SK-N-DZ (cell line): Measurements from ENCODE around the gene AIFM1.
A peak's percentile ranks its signal among the peaks of the same experiment; 100 is the strongest.
"Not testable (repeated sequence)": the region's sequence is repeated elsewhere in the genome, so short reads cannot be mapped to it uniquely, and the experiment has no call there.

Experiments used
- DNase-seq: peaks from one replicate; pipeline ENCODE4 v3.0.0-alpha.2; 2015; ENCODE audit warnings: low spot score

AIFM1 gene

DNA sequence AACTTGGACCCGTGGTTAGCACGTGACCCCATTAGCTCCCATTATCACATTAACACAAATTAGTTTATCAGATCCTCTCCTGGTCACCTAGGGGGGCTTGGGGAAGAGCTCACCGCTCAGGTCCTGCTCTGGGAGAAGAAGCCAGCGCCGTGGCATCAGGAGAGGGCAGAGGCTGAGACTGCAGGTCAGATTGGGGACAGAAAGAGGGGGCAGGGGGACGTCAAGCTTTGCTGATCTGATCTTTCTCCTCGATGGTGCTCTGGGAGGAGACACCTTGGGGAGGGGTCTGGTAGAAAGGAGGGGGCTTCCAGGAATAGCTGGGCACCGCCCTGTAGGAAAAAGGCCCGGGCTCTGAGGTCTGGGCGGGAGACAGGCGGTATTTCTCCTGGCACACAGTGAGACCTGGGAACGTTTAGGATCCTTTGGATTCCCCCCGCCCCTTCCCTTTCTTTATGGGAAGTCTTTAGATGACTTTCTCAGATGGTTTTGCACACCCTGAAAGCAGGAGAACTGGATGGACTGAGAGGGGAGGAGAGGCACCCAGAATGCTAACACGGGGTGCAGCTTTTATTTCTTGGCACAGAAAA lies 46.2 kb downstream of the AIFM1 start:
- DNase-seq: no peak

DNA sequence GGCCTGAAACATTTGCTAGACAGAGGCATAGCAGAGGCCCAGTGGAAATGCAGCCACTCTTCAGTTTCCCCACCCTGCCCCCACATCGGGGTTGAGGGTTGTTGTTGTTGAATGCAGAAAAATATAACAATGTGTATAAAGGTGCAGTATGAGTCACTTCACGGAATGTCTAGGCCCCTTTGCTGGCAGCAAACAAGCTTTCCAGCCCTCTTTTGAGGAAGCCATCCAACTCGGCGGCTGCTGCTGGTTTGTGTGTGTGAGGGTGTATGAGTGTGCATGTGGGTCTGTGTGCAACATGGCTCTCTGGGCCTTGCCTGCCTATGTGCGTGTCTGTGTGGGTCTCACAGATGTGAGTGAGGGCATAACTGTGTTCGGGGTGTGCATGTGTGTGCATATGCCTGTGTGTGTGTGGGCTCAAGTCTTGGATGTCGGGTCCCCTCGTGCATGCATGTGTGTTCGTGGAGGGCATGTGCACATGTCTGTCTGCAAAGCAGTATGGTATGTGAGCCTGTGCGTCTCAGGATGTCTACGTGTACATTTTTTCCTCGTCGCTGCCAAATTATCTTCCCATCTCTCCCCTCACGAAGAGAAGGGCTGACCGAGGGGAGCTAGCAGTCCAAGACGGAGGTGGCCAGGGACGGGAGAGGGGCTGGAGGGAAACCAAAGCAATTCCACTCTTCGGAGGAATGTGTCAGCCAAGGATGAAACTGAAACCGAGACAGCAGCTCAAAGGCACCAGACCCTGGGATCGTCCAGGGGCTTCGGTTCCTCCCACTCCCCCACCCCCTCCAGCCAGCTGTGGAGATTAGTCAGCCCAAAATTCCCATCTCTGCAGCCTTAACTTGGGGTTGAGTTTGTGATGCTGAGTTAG lies 47.0 kb downstream of the AIFM1 start:
- no peak for DNase-seq

DNA sequence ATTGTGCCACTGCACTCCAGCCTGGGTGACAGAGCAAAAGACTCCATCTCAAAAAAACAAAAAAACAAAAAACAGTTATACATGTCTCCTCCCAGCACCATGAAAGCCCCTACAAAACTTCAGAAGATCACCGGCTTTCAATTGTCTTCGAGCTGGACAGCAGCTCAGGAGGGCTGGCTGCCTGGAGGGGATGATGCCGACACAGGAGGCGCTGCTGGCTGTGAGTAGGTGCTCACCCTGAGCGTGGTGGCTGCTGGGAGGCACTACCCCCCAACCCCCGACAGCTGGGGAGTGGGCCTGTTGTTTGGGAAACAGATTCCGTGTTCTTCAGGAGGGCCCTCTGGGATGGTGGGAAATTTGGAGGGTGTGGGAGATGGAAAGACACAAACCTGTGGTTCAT lies 48.5 kb downstream of the AIFM1 start:
- DNase-seq: no peak

DNA sequence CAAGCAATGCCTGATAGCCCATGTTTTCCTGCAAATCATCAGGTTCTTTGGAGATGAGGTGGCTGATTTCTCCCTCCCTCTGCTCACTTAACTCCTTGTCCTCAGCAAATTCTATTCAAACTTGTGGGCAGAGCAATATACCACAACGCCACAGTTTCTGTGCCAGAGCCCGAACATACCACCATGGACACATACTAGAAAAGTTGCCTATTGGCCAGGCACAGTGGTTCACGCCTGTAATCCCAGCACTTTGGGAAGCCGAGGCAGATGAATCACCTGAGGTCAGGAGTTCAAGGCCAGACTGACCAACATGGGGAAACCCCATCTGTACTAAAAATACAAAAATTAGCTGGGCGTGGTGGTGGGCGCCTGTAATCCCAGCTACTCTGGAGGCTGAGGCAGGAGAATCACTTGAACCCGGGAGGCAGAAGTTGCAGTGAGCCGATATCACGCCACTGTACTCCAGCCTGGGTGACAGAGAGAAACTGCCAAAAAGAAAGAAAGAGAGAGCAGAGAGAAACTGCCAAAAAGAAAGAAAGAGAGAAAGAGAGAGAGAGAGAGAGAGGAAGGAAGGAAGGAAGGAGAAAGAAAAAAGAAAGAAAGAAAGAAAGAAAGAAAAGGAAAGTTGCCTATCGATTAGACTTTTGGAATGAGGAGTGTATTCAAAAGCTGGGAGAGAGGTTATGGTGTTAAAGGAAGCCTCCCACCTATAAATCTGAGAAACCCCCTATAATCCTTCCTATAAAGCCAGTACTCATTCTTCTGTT lies 50.3 kb downstream of the AIFM1 start:
- not testable (repeated sequence) for DNase-seq

DNA sequence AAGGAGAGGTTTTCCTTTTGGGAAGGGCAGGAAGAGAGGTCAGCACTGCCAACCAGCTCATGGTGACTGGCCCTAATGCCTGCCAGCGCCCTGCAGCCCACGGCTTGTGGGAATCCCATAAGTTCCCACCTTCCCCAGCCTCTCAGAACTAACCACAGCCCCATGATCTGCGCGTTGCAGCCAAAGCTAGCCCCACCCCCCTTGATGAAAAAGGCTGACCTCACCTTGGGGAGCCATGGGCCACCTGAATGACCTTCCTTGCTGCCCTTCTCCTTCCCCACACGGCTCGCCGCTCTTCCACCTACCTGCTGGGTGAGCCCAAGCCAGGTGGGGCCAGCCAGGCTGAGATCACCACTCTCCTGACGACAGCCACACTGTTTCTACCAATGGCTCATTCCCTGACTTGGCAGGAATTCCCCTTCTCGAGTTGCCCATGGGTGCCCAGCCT lies 51.5 kb downstream of the AIFM1 start:
- DNase-seq: no peak

DNA sequence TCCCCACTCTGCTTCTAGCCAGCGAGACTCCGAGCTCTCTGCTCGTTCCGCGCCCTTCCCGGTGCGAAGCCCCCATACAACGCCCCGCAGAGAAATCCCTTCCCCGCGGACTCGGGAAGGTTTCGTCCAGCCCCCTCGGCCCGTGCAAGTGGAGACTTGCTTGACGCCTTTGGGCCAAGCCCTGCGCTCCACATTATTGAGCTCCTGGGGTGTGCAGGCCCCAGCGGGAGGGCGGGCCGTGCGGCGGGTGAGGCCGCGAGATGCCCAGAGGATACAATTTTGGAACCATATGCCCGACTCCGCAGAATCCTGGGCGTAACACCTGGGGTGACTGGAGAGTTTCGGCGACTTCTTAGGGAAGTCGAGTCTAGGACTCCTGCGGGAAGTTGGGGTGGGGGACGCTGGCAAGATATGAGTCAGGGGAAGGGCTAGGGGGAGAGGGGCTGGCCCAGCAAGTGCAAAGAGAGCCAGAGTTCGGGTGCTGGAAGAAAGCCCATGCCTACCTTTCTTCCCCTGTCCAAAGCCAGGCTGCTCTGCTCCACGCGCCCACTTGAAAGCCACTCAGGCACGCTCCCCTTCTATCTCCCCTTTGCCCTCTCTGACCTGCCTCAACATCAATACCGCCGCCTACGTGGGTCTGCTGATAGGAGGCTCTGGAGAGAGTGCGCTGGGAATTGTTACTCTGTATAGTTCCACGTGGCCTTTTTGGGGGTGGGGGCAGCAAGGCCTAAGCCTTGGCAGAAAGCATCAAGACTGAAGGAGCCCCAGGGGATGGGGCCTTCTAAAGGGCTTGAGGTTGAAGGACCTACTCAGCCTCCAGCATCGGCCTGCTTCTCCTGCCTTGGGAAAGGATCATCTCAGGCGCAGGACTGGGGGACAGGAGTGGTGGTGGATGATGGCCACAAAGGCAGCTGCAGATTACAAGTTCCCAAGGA lies 54.2 kb downstream of the AIFM1 start:
- DNase-seq: no peak

DNA sequence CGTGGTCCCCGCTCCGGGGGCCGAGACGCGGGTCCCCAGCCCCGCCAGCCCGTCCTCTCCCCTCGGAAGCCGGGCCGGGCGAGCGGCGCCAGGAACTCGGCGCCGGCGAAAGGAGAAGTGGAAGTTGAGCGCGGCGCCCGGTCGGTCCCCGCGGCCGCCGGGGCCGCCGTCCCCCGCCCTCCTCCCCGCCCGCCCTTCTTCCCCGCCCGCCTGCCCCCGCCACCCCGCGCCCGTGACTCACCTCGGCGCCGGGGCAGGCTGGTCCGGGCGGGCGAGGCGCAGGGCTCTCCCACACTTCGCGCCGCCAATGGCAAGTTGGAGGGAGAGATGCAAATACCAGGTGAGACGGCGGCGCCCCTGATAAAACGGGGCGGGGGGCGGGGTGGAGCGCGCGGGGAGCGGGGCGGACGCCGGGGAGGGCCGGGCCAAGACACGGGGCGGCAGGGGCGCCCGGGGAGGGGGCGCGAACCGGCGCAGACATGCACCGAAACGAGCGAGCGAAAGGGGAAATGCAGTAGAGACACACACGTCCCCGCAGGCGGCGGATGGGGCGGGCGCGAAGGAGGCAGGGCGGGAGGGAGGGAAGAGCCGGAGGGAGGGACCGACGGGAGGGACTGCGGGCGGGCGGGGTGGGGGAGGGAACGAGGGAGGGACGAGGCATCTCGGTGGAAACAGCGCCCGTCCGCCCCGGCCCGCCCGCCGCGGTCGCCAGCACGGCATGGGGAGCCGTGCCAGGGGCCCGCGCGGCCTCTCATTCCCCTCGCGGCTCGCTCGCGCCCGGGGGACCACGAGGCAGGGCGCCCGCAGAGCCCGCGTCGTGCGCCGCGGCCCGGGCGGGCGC lies 55.0 kb downstream of the AIFM1 start, which contains the start of gene ELF4:
ELF4 (minus strand) TSS at position 119 of the 841 bp plus-strand sequence. CDS start 29,167 bp downstream, outside the sequence.
- no peak for DNase-seq

DNA sequence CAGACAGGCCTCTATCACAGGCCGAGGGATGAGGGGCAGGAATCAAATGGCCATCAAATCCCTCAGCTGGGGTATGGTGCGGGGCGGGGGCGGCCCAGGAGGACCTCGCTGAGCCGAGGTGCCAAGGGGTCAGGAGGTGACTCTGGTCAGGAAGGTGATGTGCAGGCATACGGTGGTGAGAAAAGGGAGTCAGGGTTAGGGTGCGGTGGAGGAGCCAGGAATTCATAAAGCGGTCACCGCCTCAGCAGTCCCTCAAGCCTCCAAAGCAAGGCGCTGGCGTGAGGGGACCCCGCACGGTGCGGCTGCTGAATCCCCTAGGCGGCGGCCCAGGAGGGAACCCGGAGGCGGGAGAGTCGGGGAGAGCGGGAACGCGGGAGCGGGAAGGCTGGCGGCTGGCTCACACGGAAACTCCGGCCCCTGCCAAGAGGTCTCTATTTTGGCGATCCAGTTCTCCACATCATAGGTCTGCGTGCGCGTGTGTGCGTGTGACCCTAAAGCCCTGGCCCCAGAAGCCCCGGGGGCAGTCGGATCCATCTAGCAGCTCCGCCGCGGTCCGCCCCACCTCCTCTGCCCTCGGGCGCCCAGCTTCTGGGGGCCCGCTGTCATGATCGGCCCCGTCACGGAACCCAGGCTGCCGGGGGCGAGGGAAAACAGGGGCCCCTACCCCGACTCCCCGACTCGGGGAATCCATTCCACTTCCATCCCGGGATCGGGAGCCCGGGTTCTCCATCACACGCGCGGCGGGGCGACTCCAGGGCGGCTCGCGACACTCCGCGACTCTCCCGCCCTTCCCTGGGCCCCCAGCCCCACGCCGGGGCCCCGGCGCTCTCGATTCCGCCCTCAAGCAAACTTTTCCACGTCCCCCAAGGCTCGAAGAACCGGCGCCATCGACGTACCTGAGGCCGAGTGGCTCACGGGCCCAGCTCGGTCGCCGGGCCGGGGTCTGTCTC lies 55.9 kb downstream of the AIFM1 start:
- no peak for DNase-seq

DNA sequence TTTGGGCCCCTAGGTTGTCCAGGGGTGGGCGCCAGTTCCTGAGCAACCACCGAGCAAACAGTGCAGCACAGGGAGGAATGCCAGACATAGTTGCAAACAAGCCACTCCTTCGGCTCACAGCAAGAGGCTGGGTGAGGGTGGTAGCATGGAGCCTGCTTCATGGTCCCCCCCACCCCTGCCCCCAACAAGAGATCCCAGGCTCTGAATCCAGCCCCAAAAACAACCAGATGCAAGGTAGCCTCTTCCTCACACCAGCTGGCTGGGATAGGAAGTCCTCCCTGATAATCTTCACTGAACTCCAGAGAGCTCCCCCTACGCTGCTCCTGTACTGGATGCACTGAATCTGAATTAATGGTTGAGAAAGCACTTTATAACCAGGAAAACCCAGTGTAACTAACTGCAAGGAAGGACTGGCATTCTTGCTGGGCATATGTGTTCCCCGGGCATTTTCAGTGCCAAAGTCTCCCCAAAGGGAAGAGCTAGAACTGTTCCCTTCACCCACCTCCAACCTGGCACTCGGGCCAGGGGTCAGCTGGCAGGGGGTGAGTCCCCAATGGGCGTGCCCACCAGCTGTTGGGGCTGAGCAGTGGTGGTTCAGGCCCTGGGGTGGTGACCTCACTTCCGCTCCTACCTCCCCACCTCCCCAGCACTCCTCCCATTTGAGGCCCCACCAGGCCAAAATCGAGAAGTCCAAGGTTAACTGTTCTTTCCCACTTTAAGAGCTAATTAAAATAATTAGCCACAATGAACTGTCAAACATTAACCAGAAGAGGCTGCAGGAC lies 56.8 kb downstream of the AIFM1 start:
- DNase-seq: no peak

DNA sequence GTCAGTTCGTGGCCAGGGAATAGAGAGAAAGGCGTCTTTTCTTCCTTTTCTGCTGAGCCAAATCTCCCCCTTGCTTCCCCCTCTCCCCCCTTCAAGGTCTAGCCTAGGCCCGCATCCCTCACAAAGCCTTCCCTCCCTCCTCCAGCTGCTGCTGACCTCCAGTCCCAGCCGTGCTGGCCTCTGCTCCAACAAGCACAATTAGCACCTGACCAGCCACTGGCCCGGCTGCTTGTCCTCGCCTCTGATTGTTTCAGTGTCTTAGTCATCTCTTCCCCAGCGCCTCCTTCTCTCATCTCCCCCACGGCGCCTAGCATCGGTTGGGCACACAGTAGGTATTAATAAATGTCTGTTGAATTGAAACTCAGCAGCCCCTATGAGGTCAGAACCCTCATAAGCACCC lies 59.6 kb downstream of the AIFM1 start:
- DNase-seq: no peak

DNA sequence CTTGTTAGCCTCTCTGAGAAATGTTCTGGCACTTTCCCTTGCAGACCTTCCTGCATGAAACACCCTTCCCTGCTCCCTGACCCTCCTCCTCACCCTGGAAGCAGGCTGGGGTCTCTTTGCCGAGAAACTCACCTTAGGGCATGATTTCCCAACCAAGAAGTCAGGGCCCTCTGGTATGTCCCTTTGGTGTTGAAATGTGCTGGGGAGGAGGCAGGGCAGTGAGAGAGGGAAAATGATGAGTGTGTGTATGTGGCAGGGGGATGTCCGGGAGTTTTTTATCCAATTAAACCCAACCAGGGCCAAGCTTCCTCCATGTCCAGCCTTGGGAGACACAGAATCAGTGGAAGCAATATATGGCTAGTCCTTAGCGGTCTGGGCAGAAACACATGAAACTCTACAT lies 60.4 kb downstream of the AIFM1 start:
- no peak for DNase-seq

DNA sequence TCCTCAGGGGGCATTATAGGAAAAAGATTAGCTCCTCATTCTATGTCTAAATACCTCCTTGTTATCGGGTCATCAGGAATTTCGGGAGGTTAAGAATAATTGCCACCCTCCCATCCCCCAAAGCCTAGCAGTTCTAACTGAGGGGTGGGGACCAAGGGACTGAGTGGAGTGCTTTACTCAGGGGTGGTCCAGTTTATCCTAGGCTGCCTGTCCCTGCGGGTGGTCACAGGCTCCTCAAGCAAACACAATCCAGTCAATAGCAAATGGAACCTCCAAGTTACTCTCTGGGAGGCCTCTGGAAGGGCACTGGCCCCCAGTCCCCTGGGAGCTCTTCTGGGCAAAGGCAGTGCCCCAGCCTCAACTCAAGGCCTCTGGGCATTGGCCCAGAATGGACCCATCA lies 62.0 kb downstream of the AIFM1 start:
- no peak for DNase-seq

DNA sequence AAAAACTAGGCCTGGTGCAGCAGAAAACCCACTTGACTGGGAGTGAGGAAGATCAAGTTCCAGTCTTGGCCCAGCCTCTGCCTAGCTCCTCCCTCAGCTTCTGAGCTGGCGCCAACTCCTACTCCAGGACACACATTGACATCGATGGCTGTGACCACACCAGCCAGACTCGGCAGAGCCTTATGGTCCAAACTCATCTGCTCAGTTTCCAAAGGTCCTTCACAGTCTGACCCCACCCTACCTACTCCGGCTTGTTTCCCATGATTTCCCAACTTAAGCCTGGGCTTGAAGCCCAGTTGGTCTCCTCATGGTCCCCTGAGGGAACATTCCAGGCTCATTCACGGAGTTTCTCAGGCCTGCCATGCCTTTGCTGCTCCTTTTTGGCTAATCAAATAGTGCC lies 65.5 kb downstream of the AIFM1 start:
- DNase-seq: no peak

DNA sequence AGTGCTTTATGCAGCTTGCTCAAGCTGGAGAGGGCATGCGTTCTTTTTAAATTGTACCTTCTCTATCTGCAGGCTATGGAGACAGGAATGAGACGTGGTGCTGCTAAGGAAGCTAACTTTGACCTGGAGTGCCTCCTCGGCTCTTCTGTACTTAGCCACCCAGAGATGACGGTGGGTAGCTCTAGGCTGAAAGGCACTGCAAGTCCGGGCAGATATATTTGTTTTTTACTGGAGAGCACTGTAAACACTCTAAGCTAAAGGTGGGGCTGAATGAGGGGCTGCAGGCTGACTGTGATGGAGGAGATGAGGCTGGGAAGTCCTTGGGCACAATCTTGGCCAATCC lies 67.5 kb downstream of the AIFM1 start:
- DNase-seq: no peak

DNA sequence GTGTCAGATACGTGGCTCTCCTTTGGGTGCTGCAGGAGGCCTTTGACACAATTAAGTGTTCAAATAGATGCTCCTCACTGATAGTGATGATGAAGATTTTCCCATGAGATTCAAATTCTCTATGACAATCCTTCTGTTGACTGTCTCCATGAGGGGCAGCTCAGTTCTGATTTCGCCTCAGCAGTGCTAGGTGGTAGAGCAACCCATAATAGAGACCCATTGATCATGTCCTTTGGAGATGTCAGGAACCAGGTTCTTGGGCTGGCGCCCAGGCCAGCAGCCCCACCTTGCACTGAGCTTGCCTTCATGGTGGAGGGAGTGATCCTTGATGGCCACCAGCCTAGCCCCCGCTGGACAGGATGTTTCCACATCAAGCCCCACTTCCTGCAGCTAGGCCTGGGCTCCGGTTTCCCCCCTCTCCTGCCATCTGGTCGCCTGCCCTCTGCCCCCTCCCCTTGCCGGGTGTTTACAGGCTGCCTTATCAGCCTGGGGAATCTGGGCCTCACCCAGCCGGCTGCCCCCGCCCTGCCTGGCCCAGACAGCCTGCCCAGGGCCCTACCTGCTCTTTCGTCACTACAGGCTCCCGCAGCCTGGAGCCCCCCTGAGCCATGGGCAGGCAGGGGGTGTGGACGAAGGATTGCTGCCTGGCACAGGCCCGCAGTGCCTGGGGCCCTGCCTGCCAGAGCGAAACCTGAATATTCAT lies 68.0 kb downstream of the AIFM1 start:
- peak; percentile 70 for DNase-seq

DNA sequence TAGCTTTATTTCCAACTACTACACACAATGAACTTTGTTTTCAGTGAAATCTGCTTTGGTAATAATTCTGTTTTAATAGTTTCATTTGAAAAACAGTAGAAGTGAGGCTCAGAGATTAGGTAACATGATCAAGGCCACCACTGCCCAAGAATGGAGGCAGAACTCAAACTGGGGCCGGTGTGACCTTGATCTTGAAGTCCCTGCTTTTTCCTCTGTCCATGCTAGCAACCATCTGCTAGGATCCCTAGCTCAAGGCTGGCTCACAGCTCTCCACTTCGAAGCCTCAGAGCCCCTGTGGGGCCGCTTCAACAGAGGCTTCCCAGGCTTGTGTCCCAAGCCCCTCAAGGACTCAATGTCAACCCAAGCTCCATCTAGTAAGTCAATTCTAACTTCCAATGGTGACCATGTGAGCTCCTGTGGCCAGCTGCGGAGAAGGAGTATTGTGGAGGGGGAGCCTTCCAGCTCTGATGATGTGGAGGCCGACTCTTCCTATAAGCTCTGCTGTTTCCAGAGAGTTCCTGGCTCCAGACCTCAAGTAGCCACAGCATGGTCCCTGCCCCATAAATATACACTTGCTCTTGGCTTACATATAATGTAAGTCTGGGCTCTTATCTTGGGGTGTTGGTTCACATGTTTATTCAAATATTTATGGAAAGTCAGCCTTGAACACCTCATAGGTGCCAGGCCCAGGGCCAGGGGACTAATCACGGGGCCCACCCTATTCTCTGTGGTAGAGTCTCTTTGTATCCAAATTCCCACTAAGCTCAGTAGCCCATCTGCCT lies 70.2 kb downstream of the AIFM1 start:
- no peak for DNase-seq

DNA sequence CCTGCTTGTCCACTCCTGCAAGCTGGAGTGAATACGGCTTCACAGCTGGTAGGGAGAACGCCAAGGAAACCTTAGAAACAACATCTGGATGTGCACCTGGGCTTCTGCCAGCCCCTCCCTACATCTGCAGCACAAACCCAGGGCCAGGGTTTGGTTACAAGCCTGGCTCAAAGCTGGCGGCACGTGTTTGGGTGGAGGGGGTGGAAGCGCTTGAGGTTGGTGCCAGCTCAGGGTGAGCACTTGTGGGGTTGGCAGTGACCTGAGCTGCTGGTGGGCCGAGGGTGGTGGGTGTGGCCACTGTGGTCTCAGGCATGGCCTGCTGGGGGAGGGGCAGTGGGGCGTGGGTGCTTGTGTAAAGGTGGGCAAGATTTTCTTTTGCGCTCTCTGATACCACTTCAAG lies 70.9 kb downstream of the AIFM1 start:
- DNase-seq: no peak
